Measurements from ENCODE around the gene SMPX. TPM values are rescaled to one million over a fixed set of nuclear protein-coding genes. Genes with fewer than 3 reads are reported as not detected.

SMPX gene
- total RNA-seq, 1 donor from 2014 or later = not detected

- Histone ChIP-seq H4K20me1 (ENCODE audit: insufficient read depth, low read length) (no peaks in the 10 kb centered on the region), H3K9me3 (ENCODE audit: insufficient read depth, low read depth, low read length) (no peaks in the 10 kb centered on the region), H3K9ac (ENCODE audit: low read length) (no peak overlapping the region), H2AFZ (ENCODE audit: low read depth, low read length) (no peak overlapping the region), H3K4me2 (ENCODE audit: low read length) (no peak overlapping the region), H3K4me1 (ENCODE audit: insufficient read depth, low read length) (peaks cover 23% of the 10 kb centered on the region), H3K36me3 (ENCODE audit: insufficient read depth, low read length) (no peaks in the 10 kb centered on the region), H3K79me2 (ENCODE audit: insufficient read depth, low read length) (no peaks in the 10 kb centered on the region), H3K27me3 (ENCODE audit: insufficient read depth, low read length) (no peaks in the 10 kb centered on the region), H3K4me3 (ENCODE audit: insufficient read depth, low read depth, low read length) (no peak overlapping the region), H3K27ac (ENCODE audit: low read depth, low read length) (no peak overlapping the region)
- no peaks in the 10 kb centered on the region for H3K27me3 Mint-ChIP-seq (ENCODE audit: low read depth, unreplicated experiment)
- H3K4me3 Mint-ChIP-seq (ENCODE audit: unreplicated experiment) = no peak overlapping the region
- TF ChIP-seq CTCF (IDR thresholded peaks at IDR 0.05; ENCODE audit: insufficient read depth, low read depth, low read length) (no peak), EZH2 (IDR thresholded peaks at IDR 0.05; ENCODE audit: insufficient read depth, low read length) (no peak)
- no peak overlapping the region for H3K27ac Mint-ChIP-seq (ENCODE audit: unreplicated experiment)
- H3K36me3 Mint-ChIP-seq (ENCODE audit: low read depth, unreplicated experiment) = no peaks in the 10 kb centered on the region
- FAIRE-seq (peak; percentile 73), DNase-seq (ENCODE audit: low read depth) (no peak)
- H3K9me3 Mint-ChIP-seq (ENCODE audit: unreplicated experiment) = no peaks in the 10 kb centered on the region
- H3K4me1 Mint-ChIP-seq (ENCODE audit: low read depth, unreplicated experiment) = peaks cover 8% of the 10 kb centered on the region
Measured at GRCh38 chrX:21799767-21800166, 41.9 kb upstream of the SMPX start.

- no peak overlapping the region for H3K4me3 ChIP-seq (ENCODE audit: insufficient read depth, low read depth, low read length)
- peaks cover 23% of the 10 kb centered on the region for H3K4me1 ChIP-seq (ENCODE audit: insufficient read depth, low read length)
- Mint-ChIP-seq H3K4me3 (ENCODE audit: unreplicated experiment) (no peak overlapping the region), H3K4me1 (ENCODE audit: low read depth, unreplicated experiment) (peaks cover 8% of the 10 kb centered on the region), H3K36me3 (ENCODE audit: low read depth, unreplicated experiment) (no peaks in the 10 kb centered on the region), H3K9me3 (ENCODE audit: unreplicated experiment) (no peaks in the 10 kb centered on the region), H3K27ac (ENCODE audit: unreplicated experiment) (peak overlapping the region; percentile 70), H3K27me3 (ENCODE audit: low read depth, unreplicated experiment) (no peaks in the 10 kb centered on the region)
- peak; percentile 91 for DNase-seq (ENCODE audit: low read depth)
- TF ChIP-seq CTCF (IDR thresholded peaks at IDR 0.05; ENCODE audit: insufficient read depth, low read depth, low read length) (no peak), EZH2 (IDR thresholded peaks at IDR 0.05; ENCODE audit: insufficient read depth, low read length) (no peak)
- no peaks in the 10 kb centered on the region for H3K9me3 ChIP-seq (ENCODE audit: insufficient read depth, low read depth, low read length)
- H3K27ac ChIP-seq (ENCODE audit: low read depth, low read length) = peak overlapping the region; percentile 6
- FAIRE-seq = peak; percentile 82
- H3K36me3 ChIP-seq (ENCODE audit: insufficient read depth, low read length) = no peaks in the 10 kb centered on the region
- no peaks in the 10 kb centered on the region for H4K20me1 ChIP-seq (ENCODE audit: insufficient read depth, low read length)
- peak overlapping the region; percentile 50 for H3K4me2 ChIP-seq (ENCODE audit: low read length)
- no peak overlapping the region for H2AFZ ChIP-seq (ENCODE audit: low read depth, low read length)
- H3K79me2 ChIP-seq (ENCODE audit: insufficient read depth, low read length) = no peaks in the 10 kb centered on the region
- H3K9ac ChIP-seq (ENCODE audit: low read length) = no peak overlapping the region
- no peaks in the 10 kb centered on the region for H3K27me3 ChIP-seq (ENCODE audit: insufficient read depth, low read length)
Measured at GRCh38 chrX:21798677-21799219, 40.8 kb upstream of the SMPX start.

GRCh38 chrX:21781976-21782375 lies 24.1 kb upstream of the SMPX start:
- H3K4me3 Mint-ChIP-seq (ENCODE audit: unreplicated experiment) = no peak overlapping the region
- Histone ChIP-seq H3K4me2 (ENCODE audit: low read length) (no peak overlapping the region), H3K9ac (ENCODE audit: low read length) (no peak overlapping the region), H3K36me3 (ENCODE audit: insufficient read depth, low read length) (no peaks in the 10 kb centered on the region), H3K27ac (ENCODE audit: low read depth, low read length) (no peak overlapping the region), H2AFZ (ENCODE audit: low read depth, low read length) (no peak overlapping the region), H3K4me1 (ENCODE audit: insufficient read depth, low read length) (no peaks in the 10 kb centered on the region), H3K4me3 (ENCODE audit: insufficient read depth, low read depth, low read length) (no peak overlapping the region), H4K20me1 (ENCODE audit: insufficient read depth, low read length) (no peaks in the 10 kb centered on the region), H3K27me3 (ENCODE audit: insufficient read depth, low read length) (no peaks in the 10 kb centered on the region), H3K79me2 (ENCODE audit: insufficient read depth, low read length) (no peaks in the 10 kb centered on the region), H3K9me3 (ENCODE audit: insufficient read depth, low read depth, low read length) (no peaks in the 10 kb centered on the region)
- no peaks in the 10 kb centered on the region for H3K27me3 Mint-ChIP-seq (ENCODE audit: low read depth, unreplicated experiment)
- DNase-seq (ENCODE audit: low read depth) = no peak
- H3K27ac Mint-ChIP-seq (ENCODE audit: unreplicated experiment) = no peak overlapping the region
- H3K36me3 Mint-ChIP-seq (ENCODE audit: low read depth, unreplicated experiment) = no peaks in the 10 kb centered on the region
- peak; percentile 71 for FAIRE-seq
- TF ChIP-seq EZH2 (IDR thresholded peaks at IDR 0.05; ENCODE audit: insufficient read depth, low read length) (no peak), CTCF (IDR thresholded peaks at IDR 0.05; ENCODE audit: insufficient read depth, low read depth, low read length) (no peak)
- H3K4me1 Mint-ChIP-seq (ENCODE audit: low read depth, unreplicated experiment) = peaks cover 2% of the 10 kb centered on the region
- H3K9me3 Mint-ChIP-seq (ENCODE audit: unreplicated experiment) = no peaks in the 10 kb centered on the region
